GM19397 (cell line): Measurements from ENCODE around the gene PTGES3.
A peak's percentile ranks its signal among the peaks of the same experiment; 100 is the strongest.
"Not testable (repeated sequence)": the region's sequence is repeated elsewhere in the genome, so short reads cannot be mapped to it uniquely, and the experiment has no call there.

Source experiments
- ATAC-seq: cut with Tn5 transposase; IDR thresholded peaks from one replicate; pipeline ENCODE4 v1.9.1; 2021; ENCODE audit warnings: mild to moderate bottlenecking, moderate library complexity; ENCODE audit not compliant: unreplicated experiment

Gene PTGES3, protein sequence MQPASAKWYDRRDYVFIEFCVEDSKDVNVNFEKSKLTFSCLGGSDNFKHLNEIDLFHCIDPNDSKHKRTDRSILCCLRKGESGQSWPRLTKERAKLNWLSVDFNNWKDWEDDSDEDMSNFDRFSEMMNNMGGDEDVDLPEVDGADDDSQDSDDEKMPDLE

DNA sequence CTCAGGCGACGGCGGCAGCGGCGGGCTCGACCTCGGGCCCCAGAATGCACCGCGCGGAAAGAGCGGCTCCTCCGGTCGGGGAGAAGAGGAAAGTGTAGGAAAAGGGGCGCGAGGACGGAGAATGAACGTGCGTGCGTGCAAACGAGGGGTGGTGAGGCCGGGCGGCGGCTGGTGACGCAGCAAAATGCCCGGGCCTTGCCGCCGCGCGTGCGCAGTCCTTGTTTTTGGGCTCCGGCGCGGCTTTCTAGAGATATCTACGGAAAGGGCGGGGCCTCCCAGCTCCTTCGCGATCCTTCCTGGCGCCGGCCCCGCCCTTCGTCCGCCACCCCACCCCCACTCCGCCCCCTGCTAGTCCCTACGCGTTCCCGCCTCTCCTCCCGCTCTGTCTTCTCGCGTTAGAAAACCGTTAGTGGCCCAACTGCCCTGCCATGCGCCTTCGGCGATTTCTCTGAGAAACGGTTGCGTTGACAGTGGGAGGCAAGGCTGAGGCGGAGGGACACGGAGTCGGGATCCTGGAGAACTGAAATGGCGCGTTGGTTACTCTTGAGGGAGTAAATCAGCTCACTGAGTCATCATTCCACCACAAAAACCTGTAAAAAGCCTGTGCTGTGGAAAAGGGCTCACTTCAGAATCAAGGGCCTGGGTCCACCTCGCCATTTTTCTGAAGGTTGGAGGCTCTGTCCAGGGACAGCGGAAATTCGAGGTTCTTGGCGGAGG is at the start of gene PTGES3:
TSS of gene PTGES3 (minus strand) at position 156 of the 717 bp plus-strand sequence. CDS start 285 bp downstream, outside the sequence.
- peak; percentile 71 for ATAC-seq

DNA sequence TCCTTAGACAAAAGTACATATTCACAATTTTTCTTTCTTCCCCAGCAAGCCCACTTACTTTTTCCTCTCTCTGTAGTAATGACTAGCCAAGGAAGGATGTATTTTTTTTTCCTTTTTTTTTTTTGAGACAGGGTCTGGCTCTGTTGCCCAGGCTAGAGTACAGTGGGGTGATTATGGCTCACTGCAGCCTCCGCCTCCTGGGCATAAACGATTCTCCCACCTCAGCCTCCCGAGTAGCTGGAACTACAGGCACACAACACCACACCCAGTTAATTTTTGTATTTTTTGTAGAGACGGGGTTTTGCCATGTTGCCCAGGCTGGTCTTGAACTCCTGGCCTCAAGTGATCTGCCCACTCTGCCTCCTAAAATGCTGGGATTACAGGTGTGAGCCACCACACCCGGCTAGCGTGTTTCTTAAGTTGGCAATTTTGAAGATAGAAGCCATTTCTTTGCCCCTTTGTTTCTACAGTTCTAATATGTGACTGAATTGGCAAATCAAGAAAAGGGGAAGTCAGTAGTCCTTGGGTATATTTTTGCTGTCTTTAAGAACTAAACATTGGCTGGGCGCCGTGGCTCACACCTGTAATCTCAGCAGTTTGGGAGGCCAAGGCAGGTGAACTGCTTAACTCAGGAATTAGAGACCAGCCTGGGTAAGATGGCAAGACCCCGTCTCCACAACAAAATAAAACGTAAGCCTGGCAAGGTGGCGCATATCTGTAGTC is 40.2 kb upstream of the PTGES3 start:
- ATAC-seq = no peak

DNA sequence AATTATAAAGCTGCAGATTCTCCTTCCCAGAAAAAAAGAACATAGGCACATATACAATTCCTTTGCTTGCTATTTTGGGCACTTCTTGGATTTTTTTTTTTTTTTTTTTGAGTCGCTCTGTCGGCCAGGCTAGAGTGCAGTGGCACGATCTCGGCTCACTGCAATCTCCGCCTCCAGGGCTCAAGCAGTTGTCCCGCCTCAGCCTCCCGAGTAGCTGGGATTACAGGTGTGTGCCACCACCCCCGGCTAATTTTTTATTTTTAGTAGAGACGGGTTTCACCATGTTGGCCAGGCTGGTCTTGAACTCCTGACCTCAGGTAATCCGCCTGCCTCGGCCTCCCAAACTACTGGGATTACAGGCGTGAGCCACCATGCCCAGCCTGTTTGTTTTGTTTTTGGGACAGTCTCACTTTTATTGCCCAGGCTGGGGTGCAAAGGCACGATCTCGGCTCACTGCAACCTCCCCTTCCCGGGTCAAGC is 38.2 kb upstream of the PTGES3 start:
- not testable (repeated sequence) for ATAC-seq

DNA sequence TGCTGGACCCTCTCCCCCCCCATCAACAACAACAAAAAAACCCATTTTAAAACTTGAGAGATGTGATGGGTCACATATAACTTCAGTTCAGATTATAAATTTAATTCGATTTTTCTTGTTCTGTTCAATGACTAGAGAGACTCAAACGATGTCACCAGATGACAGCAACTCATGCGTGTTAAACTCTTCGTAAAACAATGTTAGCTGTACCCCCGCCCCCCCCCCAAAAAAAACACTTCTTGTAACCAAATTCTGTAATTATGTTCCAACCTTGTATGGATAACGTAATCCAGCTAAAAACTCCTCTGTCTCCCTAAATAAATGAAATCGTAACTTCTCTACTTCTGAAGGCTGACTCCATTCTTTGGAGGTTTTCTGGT is 37.6 kb upstream of the PTGES3 start:
- ATAC-seq = no peak

DNA sequence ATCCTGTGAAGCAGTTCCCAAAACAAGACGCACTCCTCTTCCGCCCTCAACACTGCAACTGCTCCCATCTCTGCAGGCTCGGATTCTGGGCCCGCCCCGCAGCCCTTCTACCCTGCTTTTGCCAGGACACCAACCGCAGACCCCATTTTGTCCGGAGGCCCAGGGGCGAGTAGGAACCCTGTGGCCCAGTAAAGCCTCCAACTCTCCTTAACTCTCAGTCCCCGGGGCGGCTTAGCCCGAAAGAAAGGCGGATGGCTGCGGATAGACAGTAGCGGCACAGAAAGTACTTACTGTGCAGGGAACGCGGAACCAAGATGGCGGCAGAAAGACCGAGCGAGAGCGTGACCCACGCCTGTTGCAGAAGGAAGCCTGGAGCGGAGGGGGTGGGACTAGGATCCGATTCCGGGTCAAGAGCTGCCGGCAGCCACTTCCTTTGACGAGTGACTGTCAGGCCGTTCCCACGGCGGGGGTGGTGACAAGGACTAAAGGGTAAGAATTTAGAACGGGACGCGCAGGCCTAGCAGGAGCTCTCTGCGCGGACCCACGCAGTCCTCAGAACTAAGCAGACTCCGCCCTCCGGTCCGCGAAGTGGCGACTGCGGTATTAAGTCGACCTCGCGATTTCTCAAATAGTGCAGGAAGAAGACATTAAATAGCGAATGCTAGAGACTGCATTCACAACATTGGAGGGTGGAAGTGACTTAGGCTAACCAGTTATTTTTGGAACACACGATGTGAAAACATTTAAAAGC is 37.1 kb upstream of the PTGES3 start, which contains the start of gene NACA:
TSS of gene NACA (minus strand) at position 328 of the 751 bp plus-strand sequence. CDS start 778 bp downstream, outside the sequence.
- ATAC-seq = peak; percentile 94

DNA sequence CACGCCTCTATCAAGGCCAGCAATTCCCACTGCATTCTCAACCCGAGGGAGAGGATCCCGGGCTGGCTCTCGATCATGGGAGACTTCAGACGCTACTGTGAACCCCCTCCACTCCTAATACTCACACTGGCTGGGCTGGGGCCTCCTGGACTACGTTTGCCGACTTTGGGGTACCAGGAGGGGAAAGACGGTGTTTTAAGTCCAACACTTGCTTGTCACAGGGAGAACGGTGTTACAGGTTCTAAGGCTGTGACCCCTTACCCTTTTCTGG is 36.6 kb upstream of the PTGES3 start:
- ATAC-seq = no peak

DNA sequence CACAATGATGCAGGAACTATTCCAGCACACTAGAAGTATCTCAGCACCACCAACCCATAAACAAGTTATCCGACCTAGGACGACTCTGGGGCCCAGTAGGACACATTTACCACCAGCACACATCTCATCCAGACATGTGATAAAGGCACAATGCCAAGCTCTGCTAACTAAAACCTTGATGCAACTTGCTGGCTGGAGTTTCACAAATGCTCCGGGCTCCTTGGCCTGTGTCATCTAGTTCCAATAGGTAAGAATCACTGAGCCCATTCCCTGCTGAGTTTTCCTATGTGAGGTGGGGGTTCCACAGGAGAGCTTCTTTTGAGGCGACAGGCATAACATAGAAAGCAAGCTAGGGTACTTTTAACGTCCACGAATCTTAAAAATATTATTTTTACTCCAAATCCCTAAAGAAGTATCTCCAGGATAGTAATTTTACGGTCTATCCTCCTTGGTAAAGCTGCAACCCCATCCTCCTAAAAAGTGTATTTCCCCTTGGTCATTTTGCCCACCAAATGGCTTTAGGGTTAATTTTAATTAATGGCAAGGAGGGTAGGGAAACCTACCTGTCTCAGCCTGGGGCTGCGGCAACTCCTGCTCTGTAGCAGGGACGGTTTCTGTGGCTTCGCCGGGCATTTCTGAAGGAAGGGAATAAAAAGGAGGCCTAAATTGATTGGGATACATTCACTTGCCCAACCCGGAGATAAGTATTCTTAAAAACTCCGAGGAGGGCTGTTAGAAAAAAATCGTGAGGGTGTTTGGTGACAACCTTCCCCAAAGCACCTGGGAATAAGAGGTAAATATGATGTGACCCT is 36.0 kb upstream of the PTGES3 start:
- ATAC-seq = no peak

DNA sequence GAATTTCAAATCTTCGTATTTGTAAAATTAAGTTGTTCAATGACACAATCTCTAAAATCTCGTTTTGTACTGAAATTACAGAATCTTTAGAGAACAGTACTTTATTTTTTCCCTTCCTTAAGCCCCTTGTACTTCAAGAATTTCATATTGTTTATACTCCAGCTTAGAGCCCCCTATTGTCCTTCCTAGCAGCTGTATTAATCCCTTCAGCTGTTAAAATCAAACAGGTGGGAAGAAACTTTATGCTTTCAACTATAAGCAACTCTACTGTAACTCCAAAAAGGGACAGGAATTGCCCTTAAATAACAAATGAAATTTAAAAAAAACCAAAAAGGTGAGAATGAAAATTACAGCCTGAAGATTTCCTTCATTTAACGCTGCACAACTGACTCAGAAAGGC is 35.3 kb upstream of the PTGES3 start:
- ATAC-seq = no peak

DNA sequence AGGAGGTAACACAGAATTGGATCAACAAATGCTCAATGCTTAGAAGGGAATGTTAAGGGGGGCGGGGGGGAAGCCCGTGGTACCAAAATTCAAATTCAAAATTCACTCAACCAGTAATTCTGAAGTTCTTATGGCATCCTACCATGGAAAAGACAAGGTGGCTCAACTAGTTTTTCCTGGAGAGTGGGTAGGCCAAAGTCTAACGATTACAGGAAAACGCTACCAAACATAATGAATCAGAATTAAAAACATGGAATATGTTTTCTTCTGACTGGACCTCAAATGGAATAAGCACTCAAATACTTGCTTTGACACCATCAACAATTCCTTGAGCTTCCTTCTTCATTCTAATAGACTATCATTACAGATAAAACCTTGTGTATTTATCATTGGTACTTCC is 34.7 kb upstream of the PTGES3 start:
- ATAC-seq = no peak

DNA sequence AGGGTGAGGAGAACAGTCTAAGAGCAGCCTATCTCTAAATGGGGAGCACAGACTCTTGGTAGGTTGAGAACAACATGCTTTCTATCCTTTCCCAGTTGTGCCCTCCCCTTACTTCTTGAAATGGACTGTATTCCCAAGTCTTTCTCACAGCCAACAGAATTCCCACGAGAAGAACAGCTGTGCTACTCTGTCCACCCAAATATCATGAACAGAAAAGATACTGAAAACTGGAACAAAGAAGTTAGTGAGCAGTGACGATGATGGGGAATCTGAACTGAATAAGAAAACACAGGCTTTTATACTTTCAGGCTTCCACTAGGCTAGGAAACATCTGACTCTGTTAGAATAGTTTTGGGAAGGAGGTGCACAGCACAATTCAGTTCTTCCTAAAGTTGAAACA is 33.6 kb upstream of the PTGES3 start:
- no peak for ATAC-seq

DNA sequence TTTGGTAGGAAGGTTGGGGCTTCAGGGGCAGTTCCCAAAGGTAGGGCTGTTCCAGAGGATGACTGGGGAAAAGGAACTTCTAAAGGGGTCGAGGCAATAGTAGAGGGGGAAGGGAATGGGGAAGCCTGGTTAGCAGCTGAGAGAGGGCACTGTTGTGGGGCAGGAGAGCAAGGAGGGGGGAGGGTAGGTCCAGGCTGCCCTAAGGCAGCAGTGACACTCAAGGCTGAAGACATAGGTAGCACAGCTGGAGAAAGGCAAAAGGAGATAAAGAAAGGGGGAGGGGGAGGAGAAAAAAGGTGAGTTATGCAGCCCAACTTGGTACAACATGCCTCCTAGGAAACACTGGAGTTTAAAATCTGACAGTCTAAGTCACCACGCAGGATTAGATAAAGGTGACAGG is 33.1 kb upstream of the PTGES3 start:
- no peak for ATAC-seq

DNA sequence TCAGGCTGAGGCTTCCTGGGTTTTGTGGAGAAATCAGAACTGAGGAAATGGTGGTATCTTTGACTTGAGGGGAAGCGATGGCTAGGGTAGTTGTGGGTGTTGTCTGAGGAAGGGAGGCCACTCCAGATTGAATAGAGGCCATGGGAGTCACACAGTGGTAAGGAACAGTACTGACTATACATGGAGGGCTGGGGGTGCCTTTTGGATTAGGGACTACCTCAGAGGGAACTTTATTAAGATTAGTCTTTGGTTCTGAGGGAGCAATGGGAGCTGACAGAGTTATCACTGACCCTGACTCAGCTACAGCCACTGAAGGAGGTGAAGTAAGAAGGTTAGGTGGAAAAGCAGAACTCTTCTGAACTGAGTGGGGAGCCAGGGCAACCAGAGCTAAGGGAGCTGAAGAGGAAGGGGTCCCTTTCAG is 32.7 kb upstream of the PTGES3 start:
- no peak for ATAC-seq

DNA sequence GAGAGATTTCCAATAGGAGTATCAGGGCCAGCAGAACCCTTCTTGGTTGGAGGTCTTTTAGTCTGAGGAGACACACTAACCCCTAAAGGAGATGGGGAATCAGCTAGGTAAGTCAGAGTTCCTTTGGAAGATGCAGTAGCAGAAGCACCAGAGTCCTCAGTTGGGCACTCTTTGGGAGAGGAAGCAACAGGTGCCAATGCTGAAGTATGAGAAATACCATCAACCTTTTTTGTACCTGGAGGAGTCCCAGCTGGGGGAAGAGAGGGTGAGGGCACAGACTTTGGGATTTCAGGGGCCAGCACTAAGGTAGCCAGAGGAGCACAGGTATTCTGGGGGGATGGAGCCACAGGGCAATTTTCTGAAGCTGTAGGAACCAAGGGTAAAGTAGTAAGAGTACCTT is 31.0 kb upstream of the PTGES3 start:
- ATAC-seq = no peak

DNA sequence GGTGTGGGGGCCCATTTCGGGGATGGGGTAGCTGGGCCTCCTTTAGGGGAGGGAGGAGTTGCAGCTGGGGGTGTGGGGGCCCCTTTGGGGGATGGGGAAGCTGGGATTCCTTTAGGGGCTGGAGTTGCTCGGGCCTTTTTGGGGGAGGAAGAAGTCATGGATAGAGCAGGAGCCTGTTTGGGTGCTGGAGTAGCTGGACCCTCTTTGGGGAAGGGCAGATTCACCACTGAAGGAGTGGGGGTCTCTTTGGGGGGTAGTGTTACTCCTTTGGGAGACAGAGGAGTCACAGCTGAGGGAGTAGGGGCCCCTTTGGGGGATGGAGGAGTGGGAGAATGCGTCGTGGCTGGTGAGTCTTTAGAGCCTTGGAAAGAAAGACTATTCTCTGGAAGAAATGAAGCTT is 30.6 kb upstream of the PTGES3 start:
- ATAC-seq = no peak

DNA sequence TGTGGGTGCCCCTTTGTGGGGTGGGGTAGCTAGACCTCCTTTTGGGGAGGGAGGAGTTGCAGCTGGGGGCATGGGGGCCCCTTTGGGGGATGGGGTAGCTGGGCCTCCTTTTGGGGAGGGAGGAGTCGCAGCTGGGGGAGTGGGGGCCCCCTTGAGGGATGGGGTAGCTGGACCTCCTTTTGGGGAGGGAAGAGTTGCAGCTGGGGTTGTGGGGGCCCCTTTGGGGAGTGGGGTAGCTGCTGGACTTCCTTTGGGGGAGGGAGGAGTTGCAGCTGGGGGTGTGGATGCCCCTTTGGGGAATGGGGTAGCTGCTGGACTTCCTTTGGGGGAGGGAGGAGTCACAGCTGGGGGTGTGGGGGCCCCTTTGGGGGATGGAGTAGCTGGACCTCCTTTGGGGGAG is 30.1 kb upstream of the PTGES3 start:
- ATAC-seq = no peak

DNA sequence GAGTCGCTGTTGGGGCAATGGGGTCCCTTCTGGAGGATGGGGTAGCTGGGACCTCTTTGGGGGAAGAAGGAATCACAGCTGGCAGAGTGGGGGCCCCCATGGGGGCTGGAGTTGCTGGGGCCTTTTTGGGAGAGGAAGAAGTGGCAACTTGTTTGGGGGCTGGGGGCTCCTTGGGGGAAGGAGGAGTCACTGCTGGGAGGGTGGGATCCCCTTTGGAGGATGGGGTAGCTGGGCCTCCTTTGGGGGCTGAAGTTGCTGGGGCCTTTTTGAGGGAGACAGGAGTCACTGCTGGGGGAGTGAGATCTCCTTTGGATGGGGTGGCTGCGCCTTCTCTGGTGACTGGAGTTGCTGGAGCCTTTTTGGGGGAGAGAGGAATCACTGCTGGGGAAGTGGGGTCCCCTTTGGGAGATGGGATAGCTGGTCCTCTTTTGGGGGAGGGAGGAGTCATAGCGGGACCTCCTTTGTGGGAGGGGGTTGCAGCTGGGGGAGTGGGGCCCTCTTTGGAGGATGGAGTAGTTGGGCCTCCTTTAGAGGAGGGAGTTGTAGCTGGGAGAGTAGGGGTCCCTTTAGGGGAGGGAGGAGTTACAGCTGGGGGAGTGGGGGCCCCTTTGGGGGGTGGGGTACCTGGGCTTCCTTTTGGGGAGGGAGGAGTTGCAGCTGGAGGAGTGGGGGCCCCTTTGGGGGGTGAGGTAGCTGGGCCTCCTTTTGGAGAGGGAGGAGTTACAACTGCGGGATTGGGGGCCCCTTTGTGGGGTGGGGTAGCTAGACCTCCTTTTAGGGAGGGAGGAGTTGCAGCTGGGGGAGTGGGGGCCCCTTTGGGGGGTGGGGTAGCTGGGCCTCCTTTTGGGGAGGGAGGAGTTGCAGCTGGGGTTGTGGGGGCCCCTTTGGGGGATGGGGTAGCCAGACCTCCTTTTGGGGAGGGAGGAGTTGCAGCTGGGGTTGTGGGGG is 29.1 kb upstream of the PTGES3 start:
- no peak for ATAC-seq

DNA sequence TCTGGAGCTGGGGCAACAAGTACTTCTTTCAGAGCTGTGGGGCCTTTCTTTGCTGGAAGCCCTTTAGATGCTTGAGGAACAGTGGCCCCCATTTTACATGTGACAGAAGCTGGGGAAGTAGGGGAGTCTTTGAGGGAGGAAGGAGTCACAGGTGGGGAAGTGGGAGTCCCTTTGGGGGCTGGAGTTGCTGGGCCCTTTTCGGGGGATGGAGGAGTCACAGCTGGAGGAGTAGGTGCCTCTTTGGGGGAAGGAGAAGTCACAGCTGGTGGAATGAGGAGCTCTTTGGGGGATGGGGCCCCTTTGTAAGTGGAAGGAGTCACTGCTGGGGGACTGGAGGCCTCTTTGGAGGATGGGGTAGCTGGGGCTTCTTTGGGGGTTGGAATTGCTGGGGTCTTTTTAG is 28.4 kb upstream of the PTGES3 start:
- no peak for ATAC-seq

DNA sequence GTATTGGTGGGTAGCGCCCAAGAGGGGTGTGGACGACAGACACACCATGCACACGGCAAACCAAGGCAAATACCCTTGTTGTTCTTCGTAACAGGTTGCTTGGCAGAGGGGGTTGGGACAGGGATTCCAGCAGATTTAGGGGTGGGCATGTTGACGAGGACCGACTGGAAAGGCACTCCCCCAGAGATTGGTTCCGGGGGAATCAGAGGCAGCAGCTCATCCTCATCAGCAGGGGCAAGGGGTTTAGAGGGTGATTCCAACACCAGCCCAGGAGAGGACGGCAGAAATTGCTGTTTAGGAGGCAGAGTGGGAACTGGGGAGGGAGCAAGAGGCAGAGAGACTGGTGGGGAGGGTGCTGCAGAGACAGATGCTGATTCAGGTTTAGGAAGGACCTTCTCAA is 27.7 kb upstream of the PTGES3 start:
- ATAC-seq = no peak

DNA sequence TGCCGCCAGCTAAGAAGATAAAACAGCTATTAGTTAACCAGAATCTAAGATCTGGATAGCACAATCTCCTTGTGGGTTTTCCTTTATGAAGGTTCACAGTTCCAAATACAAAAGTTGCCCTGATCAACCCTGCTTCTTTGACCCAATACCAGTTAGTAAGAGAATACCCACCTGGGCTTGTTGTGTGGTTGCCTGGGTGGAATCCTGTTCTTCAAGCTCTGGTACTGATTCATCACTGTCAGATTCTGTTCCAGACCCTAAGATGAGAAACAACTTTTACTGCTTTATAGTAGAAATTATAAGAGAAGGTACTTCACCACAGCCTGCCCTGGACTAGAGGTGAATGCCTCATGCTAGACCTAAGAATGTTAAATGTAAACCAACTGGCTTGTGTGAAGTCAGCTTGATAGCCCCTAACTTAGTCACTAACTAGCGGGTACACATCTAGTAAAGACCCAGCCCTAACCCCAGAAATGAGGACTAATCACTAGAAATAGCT is 26.4 kb upstream of the PTGES3 start:
- no peak for ATAC-seq
